ENCODE results near the gene HSPA1L. TPM values are rescaled to one million over a fixed set of nuclear protein-coding genes. Genes with fewer than 3 reads are reported as not detected.
A peak's percentile ranks its signal among the peaks of the same experiment; 100 is the strongest.

The HSPA1L gene
- total RNA-seq, 2 donors from 2014 or later = 0.33 to 1.0 TPM

DNA sequence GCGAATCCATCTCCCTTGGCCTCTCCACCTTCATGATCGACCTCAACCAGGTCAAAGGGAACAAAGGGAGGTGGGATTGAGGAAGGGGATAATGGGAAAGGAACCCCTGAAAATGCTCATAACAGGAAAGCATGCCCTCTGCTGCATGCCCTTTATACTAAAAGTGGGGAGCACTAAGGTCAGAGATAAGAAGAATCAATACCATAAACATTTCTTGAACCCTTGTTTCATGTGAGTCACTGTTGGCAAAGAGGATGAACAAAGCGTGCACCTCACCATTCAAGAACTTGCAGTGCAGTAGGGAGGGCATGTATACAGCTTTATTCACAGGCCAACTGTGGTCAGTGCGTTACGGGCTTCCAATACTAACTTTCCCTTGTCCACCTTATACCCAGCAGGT, 54.3 kb downstream of the HSPA1L start:
- Histone ChIP-seq H3K27me3 (no peaks in the 10 kb centered on the region), H3K4me1 (no peaks in the 10 kb centered on the region), H3K36me3 (replicated peaks in 1 of 2; ENCODE audit: insufficient read depth in 1 of 2, low read depth in 2 of 2) (no peaks in the 10 kb centered on the region), H3K27ac (no peak overlapping the region), H3K4me3 (no peak overlapping the region), H3K9me3 (no peaks in the 10 kb centered on the region)
- no peak for DNase-seq
- 73 to 79% methylated on average over 5 of the region's 5 CpGs for WGBS, 2 donors
- ATAC-seq = no peak
- intact Hi-C loops (cut with DNase I) = no loop called here
- TF ChIP-seq POLR2A (IDR thresholded peaks at IDR 0.05) = no peak
- no peak for TF ChIP-seq CTCF (IDR thresholded peaks at IDR 0.05)

Small RNAs within 50 kb of the gene (small RNA-seq; reads per million reads assigned to genes)
- not detected for gene MSH5-SAPCD1
- not detected for gene RF00019
- gene SAPCD1 = not detected
- gene SNORD48 = 529 reads per million, percentile 98 among the genes with 10 or more reads in this experiment
- not detected for gene SNORD52

Other genes with a start within 250 kb of the HSPA1L start
- gene LTA, start 243.0 kb downstream of the HSPA1L start, total RNA-seq = not detected
- 1 to 10 TPM in 1 of 2 donors, under 1 TPM in 1; 0.66 to 1.3 TPM for gene TNF, start 239.7 kb downstream of the HSPA1L start, total RNA-seq
- gene LTB, start 232.9 kb downstream of the HSPA1L start, total RNA-seq = under 1 TPM in 1 of 2 donors, not detected in 1; 0.78 TPM
- gene LST1, start 229.0 kb downstream of the HSPA1L start, total RNA-seq = 1 to 10 TPM; 2.9 to 6.9 TPM
- not detected for gene NCR3, start 222.3 kb downstream of the HSPA1L start, total RNA-seq
- gene AIF1, start 200.0 kb downstream of the HSPA1L start, total RNA-seq = 1 to 10 TPM; 2.3 to 7.3 TPM
- gene PRRC2A, start 194.6 kb downstream of the HSPA1L start, total RNA-seq = 10 to 100 TPM; 48.8 to 57.4 TPM
- gene BAG6, start 162.6 kb downstream of the HSPA1L start, total RNA-seq = 100 to 1,000 TPM; 101 to 128 TPM
- gene APOM, start 159.4 kb downstream of the HSPA1L start, total RNA-seq = 1 to 10 TPM in 1 of 2 donors, not detected in 1; 1.6 TPM
- gene C6orf47, start 154.5 kb downstream of the HSPA1L start, total RNA-seq = 10 to 100 TPM; 15.8 to 22.1 TPM
- 10 to 100 TPM in 1 of 2 donors, 1 to 10 TPM in 1; 8.9 to 10.9 TPM for gene GPANK1, start 150.3 kb downstream of the HSPA1L start, total RNA-seq
- 100 to 1,000 TPM in 1 of 2 donors, 10 to 100 TPM in 1; 98.2 to 100 TPM for gene CSNK2B, start 149.2 kb downstream of the HSPA1L start, total RNA-seq
- 1 to 10 TPM; 6.9 to 8.3 TPM for gene LY6G5B, start 145.3 kb downstream of the HSPA1L start, total RNA-seq
- gene LY6G5C, start 134.2 kb downstream of the HSPA1L start, total RNA-seq = 1 to 10 TPM in 1 of 2 donors, not detected in 1; 4.4 TPM
- 10 to 100 TPM; 24.7 to 38.1 TPM for gene ABHD16A, start 112.0 kb downstream of the HSPA1L start, total RNA-seq
- gene LY6G6F, start 108.4 kb downstream of the HSPA1L start, total RNA-seq = not detected
- not detected for gene LY6G6D, start 99.9 kb downstream of the HSPA1L start, total RNA-seq
- gene LY6G6C, start 93.5 kb downstream of the HSPA1L start, total RNA-seq = not detected
- not detected for gene MPIG6B, start 91.9 kb downstream of the HSPA1L start, total RNA-seq
- gene DDAH2, start 86.0 kb downstream of the HSPA1L start, total RNA-seq = 10 to 100 TPM; 23.6 to 40.5 TPM
- 10 to 100 TPM; 68.9 to 92.9 TPM for gene CLIC1, start 78.8 kb downstream of the HSPA1L start, total RNA-seq
- gene MSH5, start 75.3 kb downstream of the HSPA1L start, total RNA-seq = 10 to 100 TPM in 1 of 2 donors, 1 to 10 TPM in 1; 6.7 to 12.9 TPM
- 1 to 10 TPM; 2.0 to 2.6 TPM for gene SAPCD1, start 52.6 kb downstream of the HSPA1L start, total RNA-seq
- gene VWA7, start 38.0 kb downstream of the HSPA1L start, total RNA-seq = 1 to 10 TPM; 4.2 to 6.3 TPM
- 10 to 100 TPM; 39.2 to 67.6 TPM for gene VARS1, start 19.5 kb downstream of the HSPA1L start, total RNA-seq
- gene LSM2, start 8.3 kb downstream of the HSPA1L start, total RNA-seq = 10 to 100 TPM; 21.0 to 22.4 TPM
- gene HSPA1A, start 260 bp upstream of the HSPA1L start, total RNA-seq = 10 to 100 TPM; 70.9 to 92.1 TPM
- gene HSPA1B, start 12.5 kb upstream of the HSPA1L start, total RNA-seq = 100 to 1,000 TPM in 1 of 2 donors, 10 to 100 TPM in 1; 87.0 to 131 TPM
- gene NEU1, start 47.5 kb upstream of the HSPA1L start, total RNA-seq = 10 to 100 TPM; 29.3 to 30.6 TPM
- 10 to 100 TPM in 1 of 2 donors, 1 to 10 TPM in 1; 7.3 to 19.2 TPM for gene SLC44A4, start 63.7 kb upstream of the HSPA1L start, total RNA-seq
- gene EHMT2, start 82.4 kb upstream of the HSPA1L start, total RNA-seq = 10 to 100 TPM; 35.8 to 87.7 TPM
- 1 to 10 TPM in 1 of 2 donors, not detected in 1; 2.1 TPM for gene ZBTB12, start 86.8 kb upstream of the HSPA1L start, total RNA-seq
- 1 to 10 TPM; 1.3 TPM for gene C2, start 112.4 kb upstream of the HSPA1L start, total RNA-seq
- gene CFB, start 130.8 kb upstream of the HSPA1L start, total RNA-seq = 10 to 100 TPM; 21.0 to 33.9 TPM
- 10 to 100 TPM; 38.9 to 39.9 TPM for gene NELFE, start 143.7 kb upstream of the HSPA1L start, total RNA-seq
- 10 to 100 TPM; 30.9 to 52.1 TPM for gene SKIC2, start 143.9 kb upstream of the HSPA1L start, total RNA-seq
- gene DXO, start 156.9 kb upstream of the HSPA1L start, total RNA-seq = 10 to 100 TPM; 16.9 to 26.0 TPM
- 10 to 100 TPM; 60.3 to 65.9 TPM for gene C4A, start 166.8 kb upstream of the HSPA1L start, total RNA-seq
- gene C4B, start 199.5 kb upstream of the HSPA1L start, total RNA-seq = 10 to 100 TPM; 57.7 to 77.3 TPM
- under 1 TPM in 1 of 2 donors, not detected in 1; 0.52 TPM for gene CYP21A2, start 223.1 kb upstream of the HSPA1L start, total RNA-seq

Data from body of pancreas (tissue), 4 donors.